ENCODE results near the gene PHF2.

PHF2 gene

DNA sequence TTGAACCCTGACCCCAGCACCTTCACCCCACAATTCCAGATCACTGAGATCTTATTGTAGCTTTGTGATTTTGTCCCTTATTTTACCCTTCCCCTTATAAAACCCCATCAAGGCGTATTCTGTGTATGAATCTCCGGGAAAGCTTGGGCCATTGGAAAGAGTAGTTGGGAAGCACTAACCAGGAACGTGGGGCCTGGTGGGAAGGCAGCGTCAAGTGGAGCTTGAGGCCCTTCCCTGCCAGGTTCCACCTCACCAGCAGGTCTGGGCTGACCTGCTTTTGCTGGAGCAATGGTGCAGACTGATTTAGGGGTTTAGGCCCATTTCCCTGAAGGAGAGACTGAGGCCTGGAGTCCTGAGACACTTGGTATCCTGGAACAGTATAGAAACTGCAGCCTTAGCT, 9.3 kb downstream of the PHF2 start:
- no peak overlapping the region for H3K4me3 ChIP-seq (replicated peaks; ENCODE audit: low read depth, low read length)
- DNase-seq (ENCODE audit: low read depth): no peak
- TF ChIP-seq, protein P1, sequence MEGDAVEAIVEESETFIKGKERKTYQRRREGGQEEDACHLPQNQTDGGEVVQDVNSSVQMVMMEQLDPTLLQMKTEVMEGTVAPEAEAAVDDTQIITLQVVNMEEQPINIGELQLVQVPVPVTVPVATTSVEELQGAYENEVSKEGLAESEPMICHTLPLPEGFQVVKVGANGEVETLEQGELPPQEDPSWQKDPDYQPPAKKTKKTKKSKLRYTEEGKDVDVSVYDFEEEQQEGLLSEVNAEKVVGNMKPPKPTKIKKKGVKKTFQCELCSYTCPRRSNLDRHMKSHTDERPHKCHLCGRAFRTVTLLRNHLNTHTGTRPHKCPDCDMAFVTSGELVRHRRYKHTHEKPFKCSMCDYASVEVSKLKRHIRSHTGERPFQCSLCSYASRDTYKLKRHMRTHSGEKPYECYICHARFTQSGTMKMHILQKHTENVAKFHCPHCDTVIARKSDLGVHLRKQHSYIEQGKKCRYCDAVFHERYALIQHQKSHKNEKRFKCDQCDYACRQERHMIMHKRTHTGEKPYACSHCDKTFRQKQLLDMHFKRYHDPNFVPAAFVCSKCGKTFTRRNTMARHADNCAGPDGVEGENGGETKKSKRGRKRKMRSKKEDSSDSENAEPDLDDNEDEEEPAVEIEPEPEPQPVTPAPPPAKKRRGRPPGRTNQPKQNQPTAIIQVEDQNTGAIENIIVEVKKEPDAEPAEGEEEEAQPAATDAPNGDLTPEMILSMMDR (IDR thresholded peaks at IDR 0.05; ENCODE audit: low read length, missing control alignments): no peak

DNA sequence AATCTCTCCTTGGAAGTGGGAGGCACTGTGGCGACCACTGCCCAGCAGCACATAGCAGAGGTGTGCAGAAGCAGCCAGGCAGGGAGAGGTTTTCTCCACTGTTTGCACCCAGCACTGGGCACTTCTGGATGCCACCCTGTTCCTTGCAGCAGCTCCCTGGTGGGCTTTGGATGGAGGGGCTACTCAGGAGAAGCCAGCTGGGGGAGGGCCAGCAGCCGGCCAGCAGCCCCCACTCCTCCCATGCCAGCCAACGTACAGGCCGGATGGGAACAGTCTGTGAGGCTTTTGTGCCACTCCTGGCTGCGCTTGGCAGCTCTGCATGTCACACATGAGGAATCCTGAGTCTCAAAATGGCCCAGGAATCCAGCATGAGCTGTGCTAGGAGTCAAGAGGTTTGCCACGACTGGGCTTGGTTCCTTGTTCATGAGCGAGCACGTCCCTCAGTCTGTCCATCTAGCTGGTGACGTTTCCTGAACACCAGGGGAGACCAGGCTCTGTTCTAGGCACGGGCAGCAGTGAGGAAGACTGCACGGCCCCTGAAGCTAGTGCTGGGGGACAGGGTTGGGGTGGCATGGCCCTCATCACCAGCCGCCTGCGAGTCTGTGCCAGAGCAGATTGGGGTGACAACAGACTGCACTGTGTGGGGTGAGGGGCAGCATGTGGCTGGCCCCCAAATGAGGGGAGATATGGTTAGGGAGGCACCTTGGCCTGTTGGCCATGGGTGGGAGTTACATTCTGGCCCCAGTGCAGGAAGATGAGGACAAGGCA, 10.1 kb downstream of the PHF2 start:
- DNase-seq (ENCODE audit: low read depth): no peak
- TF ChIP-seq, protein P1 (IDR thresholded peaks at IDR 0.05; ENCODE audit: low read length, missing control alignments): no peak
- no peak overlapping the region for H3K4me3 ChIP-seq (replicated peaks; ENCODE audit: low read depth, low read length)

DNA sequence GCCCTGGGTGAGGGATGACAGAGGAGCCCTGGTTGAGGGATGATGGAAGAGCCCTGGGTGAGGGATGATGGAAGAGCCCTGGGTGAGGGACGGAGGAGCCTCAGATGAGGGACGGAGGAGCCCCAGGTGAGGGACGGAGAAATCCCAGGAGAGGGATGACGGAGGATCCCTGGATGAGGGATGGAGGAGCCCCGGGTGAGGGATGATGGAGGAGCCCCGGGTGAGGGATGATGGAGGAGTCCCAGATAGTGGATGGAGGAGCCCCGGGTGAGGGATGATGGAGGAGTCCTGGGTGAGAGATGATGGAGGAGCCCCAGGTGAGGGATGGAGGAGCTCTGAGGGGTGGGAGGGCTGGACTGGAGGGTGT, 10.9 kb downstream of the PHF2 start:
- H3K4me3 ChIP-seq (replicated peaks; ENCODE audit: low read depth, low read length): no peak overlapping the region
- TF ChIP-seq, protein P1 (IDR thresholded peaks at IDR 0.05; ENCODE audit: low read length, missing control alignments): no peak
- no peak for DNase-seq (ENCODE audit: low read depth)

DNA sequence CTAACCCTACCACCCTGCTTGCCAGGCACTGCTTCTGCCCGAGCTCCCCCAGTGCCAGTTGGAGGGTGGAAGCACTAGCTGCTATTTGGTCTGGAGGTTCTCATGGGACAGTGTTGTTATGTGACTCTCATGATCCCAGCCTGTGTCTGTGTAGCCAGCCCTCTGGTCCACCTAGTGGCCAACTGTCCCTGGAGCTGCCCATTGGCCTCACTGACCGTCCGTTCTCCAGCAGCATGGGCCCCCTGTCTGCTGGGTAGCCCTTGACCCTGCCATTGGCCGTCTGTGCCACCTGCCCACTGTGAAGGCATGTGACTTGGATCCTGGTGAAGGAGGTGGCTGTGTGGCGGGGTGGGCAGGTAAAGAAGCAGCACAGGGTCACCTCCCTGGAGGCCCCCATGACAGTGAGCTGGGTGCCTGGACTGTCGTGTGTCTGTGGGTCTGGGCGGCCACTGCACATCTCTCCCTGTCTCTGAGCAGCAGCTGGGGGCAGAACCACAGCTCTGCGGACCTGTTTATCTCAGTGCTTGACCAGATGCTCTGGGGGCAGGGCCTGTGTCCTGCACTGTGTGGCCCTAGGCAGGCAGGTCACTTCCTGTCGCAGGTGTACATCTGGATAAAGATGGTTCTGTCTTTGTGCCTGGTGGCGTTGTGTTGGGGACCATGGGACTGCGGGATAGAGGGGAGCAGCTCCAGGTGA, 11.4 kb downstream of the PHF2 start:
- DNase-seq (ENCODE audit: low read depth): no peak
- H3K4me3 ChIP-seq (replicated peaks; ENCODE audit: low read depth, low read length): no peak overlapping the region
- TF ChIP-seq, protein P1 (IDR thresholded peaks at IDR 0.05; ENCODE audit: low read length, missing control alignments): peak; percentile 21

DNA sequence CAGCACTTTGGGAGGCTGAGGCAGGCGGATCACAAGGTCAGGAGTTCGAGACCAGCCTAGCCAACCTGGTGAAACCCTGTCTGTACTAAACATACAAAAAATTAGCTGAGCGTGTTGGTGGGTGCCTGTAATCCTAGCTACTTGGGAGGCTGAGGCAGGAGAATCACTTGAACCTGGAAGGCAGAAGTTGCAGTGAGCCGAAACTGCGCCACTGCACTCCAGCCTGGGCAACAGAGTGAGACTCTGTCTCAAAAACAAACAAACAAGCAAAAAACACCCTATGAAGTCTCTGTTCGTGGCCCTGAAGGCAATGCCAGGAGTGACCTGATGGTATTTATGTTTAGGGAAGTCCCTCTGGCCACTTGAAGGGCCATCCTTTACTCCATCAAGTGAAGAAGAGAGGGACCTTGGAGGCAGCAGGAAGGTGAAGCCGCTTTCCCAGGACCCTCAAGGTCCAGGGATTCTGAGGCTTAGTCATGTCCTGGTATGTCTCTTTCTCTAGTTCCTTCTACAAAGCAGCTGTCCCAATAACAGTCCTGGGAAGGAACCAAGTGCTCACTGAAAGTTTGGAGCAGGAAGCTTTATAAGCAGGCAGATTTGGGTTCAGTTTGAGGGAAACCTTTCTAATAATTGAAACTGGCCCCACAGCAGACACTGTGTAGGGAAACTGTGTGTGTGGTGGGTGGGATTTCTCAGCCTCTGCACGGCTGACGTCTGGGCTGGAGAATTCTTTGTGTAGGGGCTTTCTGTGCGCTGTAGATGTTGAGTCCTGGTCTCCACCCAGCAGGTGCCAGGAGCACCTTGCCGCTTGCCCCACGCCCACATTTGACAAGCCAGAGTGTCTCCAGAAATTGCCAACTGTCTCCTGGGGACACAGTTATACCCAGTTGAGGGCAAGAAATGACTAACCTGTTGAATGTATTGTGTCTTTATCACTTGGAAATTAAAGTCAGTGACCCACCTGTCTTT, 12.5 kb downstream of the PHF2 start:
- H3K4me3 ChIP-seq (replicated peaks; ENCODE audit: low read depth, low read length): no peak overlapping the region
- no peak for DNase-seq (ENCODE audit: low read depth)
- TF ChIP-seq, protein P1 (IDR thresholded peaks at IDR 0.05; ENCODE audit: low read length, missing control alignments): no peak

DNA sequence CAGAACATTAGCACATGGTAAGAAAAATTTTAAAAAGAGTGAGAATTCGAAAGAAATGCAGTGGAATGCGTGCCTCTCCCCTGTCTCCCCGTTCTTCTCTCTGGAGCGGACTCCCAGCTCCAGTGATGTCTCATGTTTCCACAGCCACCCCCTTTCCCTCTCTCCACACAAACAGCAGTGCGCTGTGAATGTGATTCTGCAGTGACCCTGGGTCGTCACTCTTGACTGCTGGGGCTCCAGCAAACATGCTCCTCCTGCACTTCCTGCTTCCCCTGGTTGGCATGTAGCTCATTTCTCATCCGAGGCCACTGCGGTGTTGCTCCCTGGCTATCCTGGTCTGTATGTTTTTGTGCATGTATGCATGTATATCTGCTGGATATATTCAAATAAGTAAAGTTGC, 13.3 kb downstream of the PHF2 start:
- DNase-seq (ENCODE audit: low read depth): no peak
- TF ChIP-seq, protein P1 (IDR thresholded peaks at IDR 0.05; ENCODE audit: low read length, missing control alignments): no peak
- no peak overlapping the region for H3K4me3 ChIP-seq (replicated peaks; ENCODE audit: low read depth, low read length)

Data from fibroblast of pulmonary artery (primary cell).